NCI-H146 treated with DMSO at 0.1 percent for 48 hours (cell line): ENCODE measurements around the gene CASP7.
A peak's percentile ranks its signal among the peaks of the same experiment; 100 is the strongest.
"Not testable (repeated sequence)": the region's sequence is repeated elsewhere in the genome, so short reads cannot be mapped to it uniquely, and the experiment has no call there.

ENCODE experiments used
- DNase-seq: peaks from one replicate; lab custom pipeline; 2025; ENCODE audit not compliant: unreplicated experiment; lab: John Stamatoyannopoulos, UW

The CASP7 gene

GRCh38 chr10:113752553-113752952, 72.8 kb downstream of the CASP7 start:
- no peak for DNase-seq

GRCh38 chr10:113753020-113753692, 73.4 kb downstream of the CASP7 start:
- DNase-seq = no peak

- DNase-seq = no peak
Measured at GRCh38 chr10:113754125-113754524, 74.4 kb downstream of the CASP7 start.

GRCh38 chr10:113754768-113755167, 75.1 kb downstream of the CASP7 start:
- DNase-seq = no peak

GRCh38 chr10:113756940-113757543, 77.3 kb downstream of the CASP7 start:
- DNase-seq = no peak

- no peak for DNase-seq
Measured at GRCh38 chr10:113762083-113762482, 82.4 kb downstream of the CASP7 start.

GRCh38 chr10:113764582-113764981, 84.9 kb downstream of the CASP7 start:
- no peak for DNase-seq

- peak; percentile 60 for DNase-seq
Measured at GRCh38 chr10:113765910-113766309, 86.2 kb downstream of the CASP7 start.

GRCh38 chr10:113767222-113767621, 87.5 kb downstream of the CASP7 start:
- no peak for DNase-seq

- DNase-seq = no peak
Measured at GRCh38 chr10:113770346-113770745, 90.6 kb downstream of the CASP7 start.

- DNase-seq = not testable (repeated sequence)
Measured at GRCh38 chr10:113771131-113771530, 91.4 kb downstream of the CASP7 start.

GRCh38 chr10:113775686-113776294, 96.1 kb downstream of the CASP7 start:
- no peak for DNase-seq

GRCh38 chr10:113776553-113776952, 96.8 kb downstream of the CASP7 start:
- no peak for DNase-seq
